Middle frontal gyrus (tissue), 1 donor: ENCODE data around the gene NOTUM.
"Not testable (repeated sequence)": the region's sequence is repeated elsewhere in the genome, so short reads cannot be mapped to it uniquely, and the experiment has no call there.

Experiments
- DNase-seq: peaks from one replicate; pipeline ENCODE4 v3.0.0-alpha.2; 2015; ENCODE audit warnings: low spot score; ENCODE audit errors: extremely low spot score

The NOTUM gene

DNA sequence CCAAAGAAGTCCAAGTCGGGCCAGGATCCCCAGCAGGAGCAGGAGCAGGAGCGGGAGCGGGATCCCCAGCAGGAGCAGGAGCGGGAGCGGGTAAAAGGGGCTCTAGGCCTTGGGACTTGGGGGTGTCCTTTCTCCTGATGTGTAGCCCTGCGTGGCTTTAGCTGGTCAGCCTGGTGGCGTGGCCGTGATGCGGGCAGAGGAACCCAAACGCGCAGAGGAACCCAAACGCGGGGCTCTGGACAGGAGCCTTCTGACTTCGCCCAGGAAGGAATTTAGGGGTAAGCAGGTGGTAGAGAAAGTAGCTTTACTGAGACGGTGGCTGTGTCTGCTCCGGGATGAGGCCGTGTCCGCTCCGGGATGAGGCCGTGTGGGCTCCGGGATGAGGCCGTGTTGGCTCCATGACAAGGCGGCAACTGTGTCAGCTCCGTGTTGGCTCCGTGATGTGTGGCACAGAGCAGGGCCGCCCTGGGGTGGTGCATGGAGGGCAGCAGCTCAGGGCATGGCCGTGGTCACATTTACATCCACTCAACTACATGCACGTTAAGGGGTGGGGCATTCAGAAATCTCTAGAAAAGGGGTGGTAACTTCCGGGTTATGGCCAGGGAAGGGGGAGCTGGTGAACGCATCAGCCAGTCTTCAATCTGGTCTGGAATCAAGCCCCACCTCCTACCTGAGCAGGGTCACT is 35.9 kb upstream of the NOTUM start:
- no peak for DNase-seq

DNA sequence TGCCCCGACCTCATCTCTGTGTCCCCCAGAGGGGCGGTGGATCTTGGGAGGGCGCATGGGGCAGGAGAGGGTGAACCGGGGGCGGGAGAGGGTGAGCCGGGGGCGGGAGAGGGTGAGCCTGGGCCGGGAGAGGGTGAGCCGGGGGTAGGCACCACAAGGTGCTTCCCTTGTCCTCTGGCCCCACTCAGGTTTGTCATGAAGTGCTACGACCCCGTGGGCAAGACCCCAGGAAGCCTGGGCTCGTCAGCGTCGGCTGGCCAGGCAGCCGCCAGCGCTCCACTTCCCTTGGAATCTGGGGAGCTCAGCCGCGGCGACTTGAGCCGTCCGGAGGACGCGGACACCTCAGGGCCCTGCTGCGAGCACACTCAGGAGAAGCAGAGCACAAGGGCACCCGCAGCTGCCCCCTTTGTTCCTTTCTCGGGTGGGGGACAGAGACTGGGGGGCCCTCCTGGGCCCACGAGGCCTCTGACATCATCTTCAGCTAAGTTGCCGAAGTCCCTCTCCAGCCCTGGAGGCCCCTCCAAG is 35.3 kb upstream of the NOTUM start:
- DNase-seq, result no peak

DNA sequence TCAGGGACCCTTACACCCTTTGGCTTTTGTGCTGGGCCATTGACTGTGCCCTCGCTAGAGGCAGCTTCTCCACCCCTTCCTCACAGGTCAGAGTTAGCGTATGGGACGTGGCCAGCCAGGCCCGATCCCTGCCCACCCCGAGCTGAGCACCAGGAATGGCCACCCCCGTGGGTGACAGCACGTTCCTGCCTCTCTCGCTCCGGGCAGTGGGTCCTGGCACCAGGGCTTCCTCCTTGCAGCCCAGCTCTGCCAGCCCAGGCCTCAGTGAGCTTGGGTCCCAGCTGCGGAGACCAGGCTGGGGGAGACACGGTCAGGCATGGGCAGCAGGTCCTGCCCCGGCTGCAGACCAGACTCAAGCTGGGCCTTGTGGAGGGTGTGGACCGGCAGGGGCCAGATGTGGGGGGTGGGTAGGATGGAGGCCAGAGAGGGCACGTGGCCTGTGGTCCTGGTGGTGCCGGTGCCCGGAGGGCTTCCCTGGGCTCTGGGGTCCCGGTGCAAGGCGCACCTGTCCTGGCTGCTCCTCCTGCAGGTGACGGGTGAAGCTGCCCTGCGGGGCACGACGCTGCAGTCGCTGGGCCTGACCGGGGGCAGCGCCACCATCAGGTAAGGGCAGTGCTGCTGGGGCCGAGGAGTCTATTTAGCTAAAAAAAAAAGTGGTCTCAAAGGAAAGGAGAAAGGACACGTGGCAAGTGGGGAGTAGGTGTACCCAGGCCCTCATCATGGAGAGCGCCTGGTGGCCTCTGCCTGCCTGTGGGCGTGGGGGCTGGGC is 34.7 kb upstream of the NOTUM start:
- DNase-seq, result no peak

DNA sequence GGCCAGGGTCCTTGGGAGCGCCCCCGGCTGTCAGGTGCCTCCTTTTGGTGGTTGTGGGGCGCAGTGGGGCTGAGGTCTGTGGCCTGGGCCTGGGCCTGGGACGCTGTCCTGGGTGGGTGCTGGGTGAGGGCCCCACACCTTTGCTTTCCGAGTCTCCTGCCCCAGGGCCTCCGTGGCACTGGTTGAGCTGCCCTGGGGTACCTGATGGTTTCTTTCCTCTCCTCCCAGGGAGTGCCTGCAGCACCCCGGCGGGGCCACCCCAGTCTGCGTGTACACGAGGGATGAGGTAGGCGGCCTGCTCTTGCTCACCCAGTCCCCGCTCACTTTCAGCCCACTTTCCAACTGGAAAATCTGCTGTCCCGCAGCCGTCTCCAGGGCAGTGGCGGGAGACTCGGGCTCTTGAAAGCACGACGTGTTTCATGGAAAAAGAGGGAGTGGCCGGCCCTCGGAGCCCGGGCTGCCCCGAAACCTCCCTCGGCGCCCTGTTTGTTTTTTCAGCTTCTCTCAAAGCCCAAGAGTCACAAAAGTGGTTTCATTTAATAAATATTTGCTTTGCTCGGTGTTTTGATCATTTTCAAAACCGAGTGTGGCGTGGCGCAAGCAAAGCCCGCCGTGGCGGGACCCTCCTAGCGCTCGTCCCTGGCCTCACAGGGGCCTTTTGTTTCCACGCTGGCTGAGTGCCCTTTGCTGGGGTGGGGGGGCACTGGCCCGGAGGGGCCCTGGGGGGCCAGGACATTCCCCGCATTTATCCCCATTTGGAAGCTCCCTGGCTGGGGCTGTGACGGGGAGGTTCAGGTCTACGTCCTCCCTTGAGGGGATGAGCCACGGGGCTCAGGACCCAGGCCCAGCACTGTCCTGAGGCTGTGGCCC is 33.8 kb upstream of the NOTUM start:
- DNase-seq, result no peak

DNA sequence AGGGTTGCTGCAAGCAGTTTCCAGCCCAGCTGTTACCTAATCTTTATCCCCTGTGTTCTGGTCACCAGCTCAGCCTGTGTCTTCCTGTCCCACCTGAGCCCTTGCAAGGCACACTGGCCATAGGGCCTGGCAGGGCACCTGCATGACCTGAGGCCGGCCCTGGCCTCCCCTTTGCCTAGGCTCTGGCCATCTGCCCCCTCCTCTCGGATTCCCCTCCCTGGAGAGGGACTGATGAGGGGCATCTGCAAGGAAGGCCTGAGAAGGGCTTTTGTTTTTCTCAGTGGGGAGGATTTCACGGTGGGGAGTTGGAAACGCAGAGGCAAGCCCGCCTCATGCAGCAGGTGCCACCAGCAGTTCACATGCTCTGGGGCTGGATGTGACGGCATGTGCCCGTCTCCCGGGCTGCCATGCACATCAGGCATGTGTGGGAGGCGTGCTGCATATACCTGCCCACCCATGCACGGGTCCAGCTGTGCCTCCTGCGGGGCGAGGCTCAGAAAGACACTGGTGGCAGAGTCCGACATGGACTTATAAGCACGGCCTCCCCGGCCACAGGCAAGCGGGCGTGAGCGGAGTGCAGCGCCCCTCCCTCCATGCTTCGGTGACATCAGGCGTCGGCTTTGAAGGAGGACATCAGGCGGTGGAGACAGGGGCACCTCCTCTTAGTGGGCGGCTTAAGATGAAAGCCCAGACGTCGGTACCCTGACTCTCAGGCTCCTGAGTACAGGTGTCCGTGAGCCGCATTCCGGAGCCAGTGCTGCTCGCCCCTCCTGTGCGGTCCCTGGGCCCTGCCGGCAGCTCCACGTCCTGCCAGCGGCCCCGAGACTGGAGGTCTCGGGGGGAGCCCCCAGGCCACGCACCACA is 33.0 kb upstream of the NOTUM start:
- DNase-seq, result no peak

DNA sequence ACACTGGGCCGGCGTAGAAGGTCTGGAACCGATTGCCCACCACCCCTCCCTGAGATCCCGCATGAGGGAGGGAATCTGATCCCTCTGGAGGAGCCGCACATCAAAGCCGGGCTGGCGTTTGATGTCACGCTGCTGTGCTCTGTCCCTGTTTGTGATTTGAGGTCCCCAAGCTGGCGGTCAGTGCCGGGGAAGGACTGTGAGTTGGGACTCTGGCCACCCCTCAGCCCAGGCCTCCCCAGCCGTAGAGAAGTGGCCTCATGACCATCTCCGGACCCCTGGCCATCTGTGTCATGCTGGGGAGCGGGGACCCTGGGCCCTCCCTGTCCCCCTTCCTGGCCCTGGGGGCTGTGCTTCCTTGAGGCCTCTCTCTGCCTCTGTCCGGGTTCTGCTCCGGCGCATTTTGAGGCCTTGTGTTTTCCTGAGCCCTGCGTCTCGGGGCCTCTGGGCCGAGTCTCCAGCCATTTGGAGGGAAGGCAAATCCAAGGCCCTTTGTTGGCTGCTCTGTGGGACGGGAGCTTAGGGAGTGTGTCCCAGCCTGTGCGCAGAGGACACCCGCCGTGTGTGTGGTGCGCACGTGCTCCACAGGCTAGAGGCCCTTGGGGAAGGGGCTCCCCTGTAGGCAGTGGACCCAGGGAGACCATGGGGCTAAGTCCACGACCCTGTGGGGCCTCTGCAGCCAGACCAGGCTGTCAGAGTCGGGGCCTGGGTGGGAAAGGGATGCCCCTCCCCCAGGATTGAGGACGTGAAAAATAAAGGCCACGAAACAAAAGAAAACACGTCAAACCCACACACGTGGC is 31.5 kb upstream of the NOTUM start:
- DNase-seq, result no peak

DNA sequence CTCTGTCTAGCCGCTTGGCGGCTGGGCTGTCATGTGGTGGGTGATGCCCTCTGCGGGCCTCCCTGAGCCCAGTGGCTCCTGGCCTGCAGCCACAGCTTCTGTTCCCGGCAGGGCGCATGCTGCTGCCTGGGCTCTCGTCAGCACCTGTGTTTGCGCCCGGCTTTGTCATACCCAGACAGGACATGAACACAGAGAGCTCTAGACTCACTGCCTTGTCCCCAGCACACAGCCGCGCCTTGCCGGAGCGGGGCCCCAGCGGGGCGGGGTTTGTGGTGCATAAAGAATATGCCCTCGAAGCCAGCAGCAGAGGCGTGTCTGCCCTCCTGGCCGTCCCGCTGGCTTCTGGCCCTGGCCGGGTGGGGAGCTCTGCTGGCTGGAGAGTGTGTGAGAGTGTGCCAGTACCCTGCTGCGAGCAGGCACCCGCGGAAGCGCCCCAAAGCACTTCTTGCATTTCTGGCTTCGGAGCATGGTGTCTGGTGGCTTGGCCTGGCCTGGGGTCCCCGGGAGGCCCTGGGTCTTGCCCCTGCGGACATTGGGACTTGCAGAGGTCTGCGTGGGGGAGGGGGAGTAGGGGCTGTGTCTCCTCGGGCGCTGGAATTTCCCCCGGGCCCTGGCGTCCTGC is 30.8 kb upstream of the NOTUM start:
- no peak for DNase-seq

DNA sequence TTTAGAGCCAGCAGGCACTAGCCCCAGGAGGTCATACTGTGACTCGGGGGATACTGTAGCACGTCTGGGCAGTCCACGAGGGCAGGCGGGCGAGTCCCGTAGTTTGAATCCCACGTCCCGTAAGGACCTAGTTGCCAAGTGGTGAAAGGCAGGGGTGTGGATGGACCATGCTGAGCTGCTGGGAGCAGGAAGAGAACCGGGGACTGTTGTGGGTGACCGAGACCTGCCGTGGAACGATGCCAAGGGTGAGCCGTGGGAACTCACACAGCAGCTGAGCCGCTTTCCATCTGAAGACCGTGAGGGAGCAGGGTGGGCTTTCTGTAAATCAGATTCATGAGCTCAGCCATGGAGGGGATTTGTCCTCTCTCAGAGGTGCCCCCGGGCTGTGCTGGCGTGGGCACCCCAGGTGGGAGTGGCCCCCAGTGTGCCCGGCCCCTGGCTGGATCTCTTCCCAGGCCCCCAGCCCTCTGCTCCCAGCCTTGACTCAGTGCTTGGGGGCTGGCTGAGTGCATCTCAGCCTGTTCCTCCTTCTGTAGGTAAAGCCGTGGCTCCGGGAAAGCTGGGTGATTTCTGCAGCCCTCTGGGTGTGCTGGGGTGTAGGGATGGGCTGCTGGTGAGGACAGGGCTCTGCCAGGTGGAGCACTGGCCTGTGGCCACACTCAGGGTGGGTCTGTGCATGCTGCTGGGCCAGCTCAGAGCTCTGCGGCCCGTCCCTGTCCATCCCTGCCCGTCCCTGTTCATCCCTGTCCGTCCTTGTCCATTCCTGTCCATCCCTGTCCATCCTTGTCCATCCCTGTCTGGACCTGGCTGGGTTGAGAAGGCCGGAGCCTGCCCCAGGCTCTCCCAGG is 30.1 kb upstream of the NOTUM start:
- no peak for DNase-seq

DNA sequence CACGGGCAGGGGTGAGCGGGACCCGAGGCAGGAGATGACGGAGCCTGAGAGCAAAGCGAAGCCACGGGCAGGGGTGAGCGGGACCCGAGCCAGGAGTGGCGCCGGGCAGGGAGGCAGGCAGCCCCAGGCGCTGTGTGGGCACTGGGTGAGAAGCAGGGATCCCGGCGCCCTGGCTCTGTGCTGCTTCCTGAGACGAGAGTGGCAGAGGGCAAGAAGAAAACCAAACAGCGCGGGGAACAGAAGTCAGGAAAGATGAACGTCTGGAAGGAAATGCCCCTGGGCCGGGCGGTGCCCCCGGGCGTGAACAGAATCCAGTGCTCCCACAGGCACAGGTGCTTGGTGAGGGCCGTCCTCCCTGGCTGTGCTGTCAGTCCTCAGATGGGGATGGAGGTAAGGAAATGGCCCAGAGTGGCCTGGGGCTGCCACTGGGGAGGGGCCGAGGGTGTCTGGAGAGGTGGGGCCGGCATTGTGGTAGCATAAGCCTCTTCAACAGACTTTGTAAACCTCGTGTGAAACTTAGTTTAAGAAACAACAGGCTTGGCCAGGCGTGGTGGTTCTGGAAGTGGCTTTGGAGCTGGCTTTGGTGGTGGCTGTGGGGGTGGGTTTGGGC is 26.3 kb upstream of the NOTUM start:
- no peak for DNase-seq

DNA sequence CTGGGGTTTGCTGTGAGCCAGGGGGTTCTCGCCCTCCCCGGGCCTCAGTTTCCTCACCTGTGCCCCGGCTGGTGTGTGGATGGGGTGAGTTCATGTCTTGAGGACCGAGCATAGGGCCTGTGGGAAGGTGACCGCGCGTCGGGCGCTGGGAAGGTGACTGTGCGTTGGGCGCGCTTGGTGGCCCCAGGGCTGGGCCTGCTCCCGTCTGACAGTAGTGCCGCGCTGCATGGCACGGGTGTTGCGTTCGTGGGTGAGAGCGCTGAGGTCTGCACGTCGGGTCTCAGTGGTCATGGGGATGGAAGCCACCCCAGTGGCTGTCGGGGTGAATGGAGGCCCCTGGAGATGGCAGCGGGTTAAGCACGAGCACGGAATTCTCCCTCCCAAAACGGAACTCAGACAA is 25.6 kb upstream of the NOTUM start:
- no peak for DNase-seq

DNA sequence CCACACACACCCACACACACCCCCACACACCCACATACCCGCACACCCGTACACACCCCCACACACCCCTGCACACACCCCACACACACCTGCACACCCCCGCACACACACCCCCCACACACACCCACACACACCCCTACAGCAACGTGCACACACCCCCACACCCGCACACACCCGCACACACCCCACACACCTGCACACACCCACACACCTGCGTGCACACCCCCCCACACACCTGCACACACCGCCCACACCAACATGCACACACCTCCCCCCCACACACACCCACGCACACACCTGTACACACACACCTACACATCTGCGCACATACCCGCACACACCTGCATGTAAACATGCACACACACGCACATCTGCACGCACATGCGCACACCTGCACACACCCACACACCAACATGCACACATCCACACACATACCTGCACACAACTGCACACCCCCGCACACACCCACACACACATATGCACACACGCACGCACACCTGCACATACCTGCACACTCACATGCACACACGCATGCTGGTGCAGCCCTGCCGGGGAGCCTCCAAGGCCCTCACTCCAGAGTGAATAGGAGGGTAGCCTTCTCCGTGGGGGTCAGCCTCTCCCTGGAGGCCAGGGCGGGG is 23.9 kb upstream of the NOTUM start:
- DNase-seq, result no peak

DNA sequence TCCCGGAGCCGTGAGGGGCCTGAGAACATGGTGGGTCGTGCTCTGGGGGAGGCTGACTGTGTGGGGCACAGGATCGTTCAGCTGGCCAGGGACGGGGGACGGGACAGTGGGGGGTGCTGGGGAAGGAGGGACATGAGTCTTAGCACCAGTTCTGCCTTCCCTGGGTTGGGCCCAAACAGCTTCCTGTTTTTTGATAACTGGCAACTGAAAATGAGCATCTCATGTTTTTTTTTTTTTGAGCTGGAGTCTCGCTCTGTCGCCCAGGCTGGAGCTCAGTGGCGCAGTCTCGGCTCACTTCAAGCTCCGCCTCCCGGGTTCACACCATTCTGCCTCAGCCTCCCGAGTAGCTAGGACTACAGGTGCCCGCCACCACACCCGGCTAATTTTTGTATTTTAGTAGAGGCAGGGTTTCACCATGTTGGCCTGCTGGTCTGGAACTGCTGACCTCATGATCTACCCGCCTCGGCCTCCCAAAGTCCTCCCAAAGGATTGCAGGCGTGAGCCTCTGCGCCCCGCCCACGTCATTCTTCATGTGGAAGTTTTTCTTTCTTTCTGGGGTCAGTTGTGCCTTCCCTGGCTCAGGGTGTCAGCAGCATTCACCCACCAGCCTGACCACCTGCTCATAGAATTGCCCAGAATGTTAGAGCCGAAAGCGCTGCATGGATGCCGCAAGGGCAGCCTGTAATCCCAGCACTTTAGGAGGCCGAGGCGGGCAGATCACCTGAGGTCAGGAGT is 22.8 kb upstream of the NOTUM start:
- DNase-seq, result no peak

DNA sequence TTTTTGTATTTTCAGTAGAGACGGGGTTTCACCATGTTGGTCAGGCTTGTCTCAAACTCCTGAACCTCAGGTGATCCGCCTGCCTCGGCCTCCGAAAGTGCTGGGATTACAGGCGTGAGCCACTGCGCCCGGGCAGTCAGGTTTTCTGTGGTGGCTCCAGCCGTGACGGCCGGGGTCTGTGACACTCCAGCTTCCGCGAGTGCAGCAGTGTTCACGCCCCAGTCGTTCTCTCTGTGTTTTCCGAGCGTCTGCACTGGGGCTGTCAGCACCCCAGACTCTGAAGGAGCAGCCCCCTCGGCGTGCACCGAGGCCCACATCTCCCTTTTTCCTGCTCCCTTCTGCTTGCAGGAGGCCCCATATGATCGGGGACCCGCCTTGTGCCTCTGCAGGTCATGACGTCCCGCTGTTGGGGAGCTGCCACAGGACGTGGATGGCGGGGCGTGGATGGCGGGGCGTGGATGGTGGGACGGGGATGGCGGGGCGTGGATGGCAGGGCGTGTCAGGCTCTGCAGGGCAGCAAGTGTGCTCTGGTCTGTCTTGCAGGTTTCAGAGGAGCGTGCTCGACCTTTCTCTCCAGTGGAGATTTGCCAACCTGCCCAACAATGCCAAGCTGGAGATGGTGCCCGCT is 22.1 kb upstream of the NOTUM start:
- no peak for DNase-seq

DNA sequence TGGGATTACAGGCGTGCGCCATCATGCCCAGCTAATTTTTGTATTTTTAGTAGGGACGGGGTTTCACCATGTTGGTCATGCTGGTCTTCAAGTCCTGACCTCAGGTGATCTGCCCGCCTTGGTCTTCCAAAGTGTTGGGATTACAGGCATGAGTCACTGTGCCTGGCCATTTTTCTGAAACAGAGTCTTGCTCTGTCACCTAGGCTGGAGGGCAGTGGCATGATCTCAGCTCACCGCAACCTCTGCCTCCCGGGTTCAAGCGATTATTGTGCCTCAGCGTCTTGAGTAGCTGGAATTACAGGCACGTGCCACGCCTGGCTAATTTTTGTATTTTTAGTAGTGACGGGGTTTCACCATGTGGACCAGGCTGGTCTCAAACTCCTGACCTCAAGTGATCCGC is 20.5 kb upstream of the NOTUM start:
- DNase-seq, result not testable (repeated sequence)

DNA sequence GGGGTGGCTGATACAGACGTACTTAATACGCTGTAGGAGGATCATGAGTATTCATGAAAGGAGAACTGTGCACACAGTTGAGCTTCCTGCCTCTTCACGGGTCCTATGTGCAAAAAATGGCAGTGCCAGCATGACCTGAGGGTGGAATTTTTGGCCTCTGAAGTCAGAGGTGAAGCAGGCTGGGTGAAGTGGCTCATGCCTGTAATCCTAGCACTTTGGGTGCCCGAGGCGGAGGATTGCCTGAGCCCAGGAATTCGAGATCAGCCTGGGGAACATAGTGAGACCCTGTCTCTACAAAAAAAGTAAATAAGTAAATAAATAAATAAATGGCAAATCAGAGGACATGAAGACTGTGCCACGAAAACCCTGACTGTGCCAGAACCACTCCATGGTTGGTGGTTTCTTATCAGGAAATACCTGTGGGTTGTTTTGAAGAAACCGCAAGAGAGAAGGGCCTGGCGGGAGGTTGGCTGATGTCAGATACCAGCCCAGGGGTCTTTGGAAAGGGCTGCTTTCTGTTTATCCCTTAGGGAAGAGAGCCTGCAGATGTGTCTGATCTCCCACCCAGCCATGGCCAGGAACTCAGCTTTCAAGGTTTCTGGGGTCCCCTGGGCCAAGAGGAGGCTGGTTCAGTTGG is 19.8 kb upstream of the NOTUM start:
- no peak for DNase-seq

DNA sequence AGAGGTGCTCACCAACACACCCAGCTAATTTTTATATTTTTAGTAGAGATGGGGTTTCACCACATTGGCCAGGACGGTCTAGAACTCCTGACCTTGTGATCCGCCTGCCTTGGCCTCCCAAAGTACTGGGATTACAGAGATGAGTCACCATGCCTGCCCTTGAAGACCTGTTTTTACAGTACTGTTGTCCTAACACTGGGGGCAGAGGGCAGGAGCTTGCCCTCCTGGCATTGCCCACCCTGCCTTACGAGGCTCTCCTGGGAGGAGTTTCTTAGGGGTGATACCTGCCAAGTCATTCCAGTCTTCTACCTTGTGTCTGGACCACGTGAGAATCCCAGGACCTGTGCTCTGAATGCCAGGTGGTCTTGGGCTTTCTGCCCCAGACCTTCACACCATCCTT is 19.1 kb upstream of the NOTUM start:
- DNase-seq, result no peak
